GM18517 (cell line): ENCODE measurements around the gene ITPR1.
A peak's percentile ranks its signal among the peaks of the same experiment; 100 is the strongest.
"Not testable (repeated sequence)": the region's sequence is repeated elsewhere in the genome, so short reads cannot be mapped to it uniquely, and the experiment has no call there.

Source experiments
- ATAC-seq: cut with Tn5 transposase; IDR thresholded peaks from one replicate; pipeline ENCODE4 v1.9.1; 2021; ENCODE audit warnings: mild to moderate bottlenecking, moderate library complexity; ENCODE audit not compliant: unreplicated experiment

ITPR1 gene

GRCh38 chr3:4753073-4753691 lies 260.0 kb downstream of the ITPR1 start:
- ATAC-seq: no peak

GRCh38 chr3:4754180-4755086 lies 261.3 kb downstream of the ITPR1 start:
- peak; percentile 84 for ATAC-seq

- no peak for ATAC-seq
These were observed 262.4 kb downstream of the ITPR1 start for GRCh38 chr3:4755566-4755965.

- no peak for ATAC-seq
These were observed 263.1 kb downstream of the ITPR1 start for GRCh38 chr3:4756057-4756775.

- peak; percentile 55 for ATAC-seq
These were observed 263.9 kb downstream of the ITPR1 start for GRCh38 chr3:4756855-4757574.

GRCh38 chr3:4757575-4758248 lies 264.6 kb downstream of the ITPR1 start:
- ATAC-seq: no peak

GRCh38 chr3:4758249-4758860 lies 265.2 kb downstream of the ITPR1 start:
- no peak for ATAC-seq

GRCh38 chr3:4758957-4759656 lies 266.0 kb downstream of the ITPR1 start:
- ATAC-seq: no peak

- no peak for ATAC-seq
These were observed 266.7 kb downstream of the ITPR1 start for GRCh38 chr3:4759689-4760312.

- no peak for ATAC-seq
These were observed 268.6 kb downstream of the ITPR1 start for GRCh38 chr3:4761759-4762158.

- not testable (repeated sequence) for ATAC-seq
These were observed 269.5 kb downstream of the ITPR1 start for GRCh38 chr3:4762481-4763230.

GRCh38 chr3:4763604-4764247 lies 270.6 kb downstream of the ITPR1 start:
- no peak for ATAC-seq

GRCh38 chr3:4765212-4765611 lies 272.1 kb downstream of the ITPR1 start:
- ATAC-seq: no peak

- no peak for ATAC-seq
These were observed 273.1 kb downstream of the ITPR1 start for GRCh38 chr3:4766263-4766662.

GRCh38 chr3:4766716-4767499 lies 273.8 kb downstream of the ITPR1 start:
- ATAC-seq: no peak

- no peak for ATAC-seq
These were observed 274.9 kb downstream of the ITPR1 start for GRCh38 chr3:4768021-4768420.

- no peak for ATAC-seq
These were observed 275.4 kb downstream of the ITPR1 start for GRCh38 chr3:4768521-4768920.
